ENCODE data around the gene ARHGEF28.

ARHGEF28 gene

DNA sequence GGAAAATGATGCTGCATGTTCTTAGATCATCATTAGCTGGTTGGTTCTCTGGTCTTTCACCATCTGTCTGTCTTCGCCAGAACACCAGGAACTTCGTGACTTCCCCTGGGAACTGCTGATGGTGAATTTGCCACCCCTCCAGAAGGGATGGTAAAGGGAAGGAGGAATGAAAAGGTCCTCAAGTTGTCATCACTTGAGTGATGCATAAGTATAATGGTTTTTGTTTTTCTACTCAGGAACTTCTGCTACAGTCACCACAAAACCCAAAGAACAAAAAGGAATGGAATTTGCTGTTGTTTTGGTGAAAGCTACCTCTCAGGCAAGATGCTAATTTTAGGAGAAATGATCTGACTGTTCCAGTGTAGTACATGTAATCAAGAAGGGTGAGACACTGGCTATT lies 328.4 kb downstream of the ARHGEF28 start:
- no peak for DNase-seq
- in situ Hi-C loops (cut with MboI; ENCODE audit: low pct_unique_long_range_greater_than_20kb, low sequenced_read_pairs) = no loop called here

DNA sequence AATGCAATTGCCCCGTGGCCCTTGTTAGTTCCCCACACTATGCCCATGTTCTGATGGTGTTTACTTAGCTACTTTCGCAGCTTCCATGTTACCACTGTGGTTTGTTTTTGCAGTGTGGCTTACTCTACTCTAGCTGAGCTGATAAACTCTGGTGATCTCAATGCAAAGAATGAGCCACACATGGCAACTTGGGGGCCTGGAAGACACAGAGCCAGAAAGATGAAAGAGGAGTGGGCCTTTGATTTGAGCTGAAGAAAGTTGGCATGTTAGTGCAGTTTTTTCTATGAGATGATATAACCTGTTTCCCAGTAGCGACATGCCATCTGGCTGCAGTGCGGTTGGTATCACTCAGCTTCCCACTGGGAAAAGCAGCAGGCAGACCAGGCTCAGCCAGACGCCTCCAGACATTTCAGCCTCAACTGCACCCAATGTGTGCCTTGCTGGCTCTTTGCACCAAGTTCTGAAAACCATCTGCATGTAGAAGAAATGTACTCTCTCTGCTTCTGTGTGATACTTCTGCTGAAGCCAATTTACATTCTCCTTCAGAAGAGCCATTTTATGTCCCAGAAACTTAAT lies 329.4 kb downstream of the ARHGEF28 start:
- in situ Hi-C loops (cut with MboI; ENCODE audit: low pct_unique_long_range_greater_than_20kb, low sequenced_read_pairs) = no loop called here
- no peak for DNase-seq

DNA sequence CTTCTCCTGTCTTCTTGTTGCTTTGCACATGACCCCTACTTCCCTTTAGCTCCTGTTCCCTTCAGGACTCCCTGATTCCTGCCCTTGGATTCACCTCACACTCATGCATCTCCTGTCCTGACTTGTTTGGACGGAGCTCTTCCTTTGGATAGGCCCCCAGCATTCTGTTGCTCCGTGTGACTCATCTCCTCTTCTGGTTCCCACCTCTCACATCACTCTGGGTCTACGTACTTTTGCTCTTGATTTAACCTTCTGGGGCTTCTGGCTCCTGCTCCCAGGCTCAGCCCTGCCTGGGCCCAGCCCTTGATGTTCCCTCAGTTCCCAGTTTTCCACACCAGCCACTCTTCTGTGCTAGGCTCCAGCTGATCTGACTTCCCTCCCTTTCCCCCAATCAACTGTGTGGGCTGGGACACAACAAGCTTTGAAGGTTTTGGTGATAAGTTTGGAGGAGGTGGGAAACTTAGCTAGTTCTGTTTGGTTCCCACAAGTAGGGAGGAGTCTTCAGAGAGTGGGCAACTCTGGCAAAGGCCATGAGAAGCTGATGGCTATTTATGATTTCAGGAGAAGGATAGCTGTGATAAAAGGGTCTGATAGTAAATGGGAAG lies 331.5 kb downstream of the ARHGEF28 start:
- in situ Hi-C loops (cut with MboI; ENCODE audit: low pct_unique_long_range_greater_than_20kb, low sequenced_read_pairs) = no loop called here
- DNase-seq = no peak

DNA sequence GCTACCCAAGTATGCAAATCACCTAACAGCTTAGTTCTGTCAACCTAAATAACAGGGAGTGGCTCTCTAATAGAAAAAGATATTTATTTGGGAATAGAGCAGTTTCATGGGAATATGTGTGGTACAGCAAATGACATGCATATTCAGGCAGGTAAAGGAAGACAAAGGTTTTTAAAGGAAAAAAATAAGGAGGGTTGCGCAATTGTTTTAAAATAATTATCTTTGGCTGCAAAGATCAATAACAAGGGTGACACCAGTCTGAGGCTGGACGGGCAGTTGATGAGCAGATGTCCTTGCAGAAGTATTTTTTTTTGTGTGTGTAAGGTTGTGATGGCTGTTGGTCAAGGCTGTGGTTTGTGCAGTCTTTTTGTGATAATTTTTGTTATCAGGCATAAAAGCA lies 332.0 kb downstream of the ARHGEF28 start:
- in situ Hi-C loops (cut with MboI; ENCODE audit: low pct_unique_long_range_greater_than_20kb, low sequenced_read_pairs) = no loop called here
- no peak for DNase-seq

DNA sequence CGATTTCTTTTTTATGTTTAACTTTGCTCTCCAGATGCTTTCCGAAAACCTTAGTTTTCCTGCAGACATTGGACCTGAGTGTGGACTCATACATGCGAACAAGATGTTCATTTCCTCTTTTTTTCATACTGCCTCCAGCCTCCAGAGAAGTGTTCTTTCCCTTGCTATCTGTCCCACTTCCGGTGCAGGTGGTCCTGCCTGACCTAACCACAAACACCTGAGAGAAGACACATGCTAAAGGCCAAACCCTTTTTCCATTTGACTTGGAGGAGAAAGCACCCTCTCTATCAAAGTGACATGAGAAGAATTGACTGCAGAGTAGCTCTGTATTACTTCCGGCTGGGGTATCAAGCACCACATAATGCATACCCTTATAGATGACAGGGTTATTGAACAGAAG lies 334.0 kb downstream of the ARHGEF28 start:
- in situ Hi-C loops (cut with MboI; ENCODE audit: low pct_unique_long_range_greater_than_20kb, low sequenced_read_pairs) = no loop called here
- DNase-seq = peak; percentile 3

DNA sequence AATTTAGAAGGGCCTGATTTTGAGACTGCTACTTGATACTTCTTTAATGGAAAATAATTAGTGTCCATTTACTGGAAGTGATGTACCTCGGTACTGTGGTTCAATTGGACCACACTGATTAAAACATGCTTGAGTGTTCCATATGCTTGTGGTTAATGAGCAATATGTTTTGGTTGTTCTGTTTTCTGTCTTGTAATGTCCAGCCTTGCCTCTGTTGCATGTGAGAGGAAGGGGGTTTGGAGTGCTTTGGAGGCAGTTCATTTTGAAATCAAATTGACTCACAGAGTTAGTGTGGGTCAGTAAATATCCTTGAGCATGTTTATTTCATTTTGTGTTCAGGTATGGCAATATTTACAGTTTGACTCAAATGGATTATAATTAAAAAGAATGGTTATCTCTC lies 334.4 kb downstream of the ARHGEF28 start:
- DNase-seq = no peak
- in situ Hi-C loops (cut with MboI; ENCODE audit: low pct_unique_long_range_greater_than_20kb, low sequenced_read_pairs) = no loop called here

DNA sequence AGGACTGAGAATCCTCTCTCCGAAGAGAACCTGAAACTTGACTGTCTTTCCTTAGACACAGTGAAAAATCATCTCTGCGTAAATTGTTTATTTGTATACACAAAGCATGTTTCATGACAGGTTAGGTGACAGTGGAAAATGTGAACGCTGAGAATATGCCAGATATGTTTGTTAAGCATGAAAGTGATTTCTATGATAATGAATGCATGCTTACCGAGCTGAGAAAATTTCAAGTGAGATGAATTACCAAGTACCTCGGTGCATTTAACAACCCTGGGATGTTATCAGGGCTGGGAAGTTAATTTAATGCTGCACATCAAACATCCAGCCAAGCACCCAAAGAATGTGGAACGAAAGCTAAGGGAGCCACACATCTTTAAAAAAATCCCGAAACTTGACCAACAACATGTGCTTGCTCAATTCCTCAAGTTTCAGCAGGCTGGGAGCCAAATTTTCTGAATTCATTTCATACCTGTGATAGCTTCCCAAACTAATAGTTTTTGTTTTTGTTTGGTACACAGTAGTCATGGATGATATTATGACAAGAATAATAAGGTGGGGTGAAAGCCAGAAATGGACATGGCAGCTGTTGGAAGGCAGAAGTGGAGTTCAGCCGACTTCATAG lies 336.9 kb downstream of the ARHGEF28 start:
- in situ Hi-C loops (cut with MboI; ENCODE audit: low pct_unique_long_range_greater_than_20kb, low sequenced_read_pairs) = no loop called here
- no peak for DNase-seq

DNA sequence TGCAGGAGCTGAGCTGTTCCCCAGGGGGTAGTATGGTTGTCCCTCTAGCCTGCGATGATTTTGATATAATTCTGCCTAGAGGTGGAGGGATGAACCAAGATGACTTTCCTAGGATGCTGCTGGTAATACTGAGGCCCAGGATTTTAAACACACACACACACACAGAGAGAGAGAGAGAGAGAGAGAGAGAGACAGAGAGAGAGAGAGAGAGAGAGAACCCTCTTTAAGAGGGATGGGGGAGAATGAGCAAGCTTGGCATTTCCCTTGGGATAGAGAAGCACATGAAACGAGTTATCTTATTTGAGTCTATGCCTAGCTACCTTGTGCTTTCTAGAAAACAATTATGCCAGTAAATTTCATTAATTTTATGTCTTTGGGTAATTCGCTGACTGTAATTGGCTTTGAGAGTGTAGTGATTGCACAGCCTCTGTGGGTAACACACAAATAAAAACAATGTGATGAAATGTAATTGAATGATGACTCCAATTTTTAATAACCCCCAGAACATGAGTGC lies 338.4 kb downstream of the ARHGEF28 start:
- in situ Hi-C loops (cut with MboI; ENCODE audit: low pct_unique_long_range_greater_than_20kb, low sequenced_read_pairs) = no loop called here

DNA sequence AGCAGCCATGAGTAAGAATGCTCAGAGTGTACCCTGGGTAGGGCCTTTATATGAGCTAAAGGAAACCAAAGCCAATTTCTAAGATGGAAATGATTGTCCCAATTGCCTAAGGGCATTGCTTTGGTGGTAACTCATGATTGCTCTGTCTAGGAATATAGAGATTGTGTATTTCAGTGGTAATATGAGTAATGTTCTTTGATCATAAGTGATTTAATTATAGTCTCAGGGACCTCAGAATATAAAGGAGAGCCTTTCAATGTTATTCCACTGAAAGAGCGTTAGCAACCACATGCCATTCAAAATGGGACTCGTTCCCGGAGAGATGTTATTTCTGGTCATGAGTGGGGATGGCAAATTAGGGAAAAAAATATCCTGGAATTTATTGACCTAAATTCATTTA lies 340.5 kb downstream of the ARHGEF28 start:
- DNase-seq = no peak

More for the DNA sequence above, 338.4 kb downstream of the ARHGEF28 start:
- DNase-seq = no peak

DNA sequence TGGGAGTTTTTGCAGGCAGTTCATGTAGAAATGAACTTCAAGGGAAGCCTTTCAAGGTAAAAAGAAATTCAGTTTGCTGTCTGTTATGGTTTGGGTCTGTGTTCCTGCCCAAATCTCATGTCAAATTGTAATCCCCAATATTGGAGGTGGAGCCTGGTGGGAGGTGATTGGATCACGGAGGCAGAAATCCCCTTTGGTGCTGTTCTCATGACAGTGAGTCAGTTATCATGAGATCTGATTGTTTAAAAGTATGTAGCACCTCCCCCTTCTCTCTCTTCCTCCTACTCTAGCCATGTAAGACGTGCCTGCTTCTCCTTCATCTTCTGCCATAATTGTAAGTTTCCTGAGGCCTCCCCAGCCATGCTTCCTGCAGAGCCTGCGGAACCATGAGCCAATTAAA lies 341.4 kb downstream of the ARHGEF28 start:
- in situ Hi-C loops (cut with MboI; ENCODE audit: low pct_unique_long_range_greater_than_20kb, low sequenced_read_pairs) = no loop called here
- DNase-seq = no peak

More for the DNA sequence above, 340.5 kb downstream of the ARHGEF28 start:
- in situ Hi-C loops (cut with MboI; ENCODE audit: low pct_unique_long_range_greater_than_20kb, low sequenced_read_pairs) = no loop called here

DNA sequence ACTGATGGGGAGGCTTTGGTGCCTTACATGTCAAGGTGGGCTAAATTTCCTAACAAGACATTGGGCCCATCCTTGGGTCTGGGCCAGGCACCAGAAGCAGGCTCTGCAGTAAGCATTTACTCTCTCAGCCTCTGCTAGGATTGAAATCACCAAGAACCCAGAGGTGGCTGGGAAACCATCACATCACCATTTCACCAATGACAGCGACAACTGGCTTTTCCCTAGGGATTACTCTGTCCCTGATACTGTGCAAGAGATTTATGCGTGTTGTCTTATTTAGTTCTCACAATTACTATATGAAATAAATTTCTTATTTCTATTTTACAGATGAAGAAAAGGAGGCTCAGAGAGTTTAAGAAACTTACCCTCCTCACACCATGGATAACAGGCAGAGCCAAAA lies 342.2 kb downstream of the ARHGEF28 start:
- in situ Hi-C loops (cut with MboI; ENCODE audit: low pct_unique_long_range_greater_than_20kb, low sequenced_read_pairs) = no loop called here
- DNase-seq = no peak

DNA sequence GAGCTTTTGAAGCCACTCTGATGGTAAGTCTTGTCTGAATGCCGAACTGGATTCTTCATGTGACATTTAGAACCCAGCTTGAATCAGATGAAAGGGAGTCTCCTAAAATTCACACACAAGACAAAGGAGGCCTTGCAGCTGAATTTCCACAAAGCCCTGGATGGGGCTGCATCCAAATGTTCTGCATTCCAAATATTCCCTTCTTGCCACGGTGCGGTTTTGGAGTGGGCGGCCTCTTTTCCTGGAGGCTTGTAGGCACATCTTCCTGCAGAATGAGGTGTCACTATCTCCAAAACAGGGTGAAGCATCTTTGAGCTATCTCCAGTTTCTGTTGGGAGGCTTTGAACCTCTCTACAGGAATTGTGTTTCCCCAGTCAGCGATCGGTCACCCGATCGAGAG lies 342.7 kb downstream of the ARHGEF28 start:
- in situ Hi-C loops (cut with MboI; ENCODE audit: low pct_unique_long_range_greater_than_20kb, low sequenced_read_pairs) = no loop called here
- DNase-seq = no peak

DNA sequence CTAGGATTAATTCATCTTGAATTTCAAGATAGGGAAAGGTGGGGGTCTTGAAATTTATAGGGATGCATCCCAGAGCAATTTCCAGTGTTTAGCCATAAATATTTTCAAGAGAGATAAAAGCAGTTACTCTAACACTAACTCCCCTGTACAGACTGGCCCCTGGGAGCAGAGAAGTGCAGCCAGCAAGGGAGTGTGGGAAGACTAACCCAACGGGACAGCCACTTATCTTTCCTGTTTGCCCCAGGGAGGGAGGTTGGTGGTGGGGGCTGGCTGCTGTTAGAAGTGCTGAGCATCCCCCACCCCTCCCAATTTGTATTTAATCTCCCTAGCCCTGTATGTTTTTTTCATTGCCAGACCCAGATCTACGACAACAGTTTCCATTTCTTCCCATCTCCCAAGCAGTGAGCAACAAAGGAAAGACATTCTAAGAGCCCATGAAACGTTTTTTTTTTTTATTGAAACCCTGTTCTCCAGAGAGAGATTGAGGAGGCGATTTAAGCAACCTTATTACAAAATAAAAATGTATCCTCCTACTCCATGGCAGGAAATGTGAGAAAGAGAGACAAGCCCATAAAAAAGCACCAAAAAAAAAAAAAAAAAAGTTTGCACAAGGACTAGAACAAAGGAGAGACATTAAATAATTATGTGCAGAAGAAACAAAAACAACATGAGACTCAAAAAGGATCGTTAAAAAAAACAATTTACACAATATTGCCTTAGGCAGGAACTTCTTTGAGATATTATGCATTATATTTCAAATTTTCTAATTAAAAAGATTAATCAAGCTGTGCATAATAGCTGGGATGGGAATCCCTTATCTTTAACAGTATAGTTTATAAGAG lies 343.4 kb downstream of the ARHGEF28 start:
- in situ Hi-C loops (cut with MboI; ENCODE audit: low pct_unique_long_range_greater_than_20kb, low sequenced_read_pairs) = no loop called here

DNA sequence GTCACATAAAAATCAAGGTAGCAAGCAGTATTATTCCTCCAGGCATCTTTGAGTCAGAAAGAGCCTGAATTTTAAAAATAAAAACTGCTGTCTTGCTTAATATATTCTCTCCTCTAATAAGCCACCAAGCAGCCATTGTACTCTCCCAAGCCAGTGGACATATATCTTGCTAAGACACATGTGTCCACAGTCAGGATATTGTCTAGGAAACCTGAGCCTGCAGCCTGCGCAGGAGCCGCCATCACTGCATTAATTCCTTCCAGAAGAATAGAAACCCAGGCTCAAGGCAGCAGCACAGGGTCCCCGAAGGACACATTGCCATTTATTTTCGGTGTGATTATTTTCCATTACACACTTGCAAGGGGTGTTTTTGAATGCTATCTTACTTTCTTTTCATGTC lies 345.3 kb downstream of the ARHGEF28 start:
- DNase-seq = no peak
- in situ Hi-C loops (cut with MboI; ENCODE audit: low pct_unique_long_range_greater_than_20kb, low sequenced_read_pairs) = no loop called here

More for the DNA sequence above, 343.4 kb downstream of the ARHGEF28 start:
- DNase-seq = no peak

DNA sequence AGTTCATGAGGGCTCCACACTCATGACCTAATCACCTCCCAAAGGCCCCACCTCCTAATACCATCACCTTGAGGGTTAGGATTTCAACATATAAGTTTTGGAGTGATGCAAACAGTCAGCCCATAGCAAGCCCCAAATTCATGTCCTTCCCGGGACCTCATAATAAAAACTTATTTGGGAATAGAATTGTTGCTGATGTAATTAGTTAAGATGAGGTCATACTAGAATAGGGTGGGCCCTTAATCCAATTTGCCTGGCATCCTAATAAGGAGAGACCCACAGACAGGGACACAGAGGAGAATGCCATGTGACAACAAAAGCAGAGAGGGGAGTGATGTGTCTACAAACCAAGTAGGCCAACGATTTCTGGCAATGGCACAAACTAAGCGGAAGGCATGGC lies 347.1 kb downstream of the ARHGEF28 start:
- in situ Hi-C loops (cut with MboI; ENCODE audit: low pct_unique_long_range_greater_than_20kb, low sequenced_read_pairs) = no loop called here
- no peak for DNase-seq

DNA sequence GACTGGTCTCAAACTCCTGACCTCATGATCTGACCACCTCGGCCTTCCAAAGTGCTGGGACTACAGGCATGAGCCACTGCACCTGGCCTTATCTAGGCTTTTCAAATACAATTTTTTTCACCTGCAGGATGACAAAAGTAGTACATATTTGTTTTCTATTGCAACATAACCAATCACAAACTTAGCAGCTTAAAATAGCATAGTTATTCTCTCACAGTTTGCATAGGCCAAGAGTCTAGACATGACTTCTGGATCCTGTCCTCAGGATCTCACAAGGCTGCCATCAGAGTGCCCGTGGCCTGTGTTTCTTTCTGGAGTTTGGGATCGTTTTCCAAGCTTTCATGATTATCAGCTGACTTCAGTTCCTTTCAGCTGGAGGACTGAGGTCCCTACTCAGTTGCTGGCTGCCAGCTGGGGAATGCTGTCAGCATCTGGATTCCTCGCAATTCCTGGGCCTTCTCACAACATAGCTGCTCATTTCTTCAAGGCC lies 348.9 kb downstream of the ARHGEF28 start:
- in situ Hi-C loops (cut with MboI; ENCODE audit: low pct_unique_long_range_greater_than_20kb, low sequenced_read_pairs) = no loop called here
- no peak for DNase-seq

DNA sequence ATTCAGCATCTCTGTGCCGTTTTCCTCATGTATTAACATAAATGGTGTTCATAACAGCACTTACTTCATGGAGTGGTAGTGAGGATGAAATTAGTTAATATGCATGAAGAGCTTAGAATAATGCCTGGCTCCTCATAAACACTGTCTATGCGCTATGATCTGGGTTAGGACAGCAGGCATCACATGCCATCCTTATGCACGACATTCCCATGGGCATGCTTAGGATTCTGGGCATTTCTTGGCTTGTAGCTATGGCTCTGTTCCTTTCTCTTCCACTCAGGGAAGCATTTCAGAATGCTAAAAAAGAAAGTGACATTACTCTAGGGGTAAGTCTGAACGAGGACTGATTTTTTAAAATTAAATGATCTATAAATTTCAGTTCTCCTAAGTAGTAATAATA lies 349.8 kb downstream of the ARHGEF28 start:
- DNase-seq = no peak
- in situ Hi-C loops (cut with MboI; ENCODE audit: low pct_unique_long_range_greater_than_20kb, low sequenced_read_pairs) = no loop called here

DNA sequence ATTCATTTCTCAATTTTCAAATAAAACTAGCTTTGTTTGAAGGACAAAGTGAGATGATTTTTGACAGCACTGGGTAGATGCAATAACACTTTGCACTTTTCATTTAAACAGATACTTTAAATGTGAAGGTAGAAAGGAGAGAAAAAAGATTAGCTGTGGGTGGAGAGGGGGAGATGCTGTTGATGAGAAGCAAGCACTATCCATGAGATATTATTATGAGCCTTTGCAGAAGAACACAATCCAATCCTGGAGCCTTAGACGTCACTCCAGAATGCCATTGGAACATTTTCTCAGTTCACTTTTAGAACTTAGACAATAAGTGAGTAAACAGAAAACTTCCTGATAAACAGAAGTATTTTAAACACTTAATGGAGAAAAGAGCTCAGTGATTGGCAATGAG lies 351.1 kb downstream of the ARHGEF28 start:
- in situ Hi-C loops (cut with MboI; ENCODE audit: low pct_unique_long_range_greater_than_20kb, low sequenced_read_pairs) = no loop called here
- DNase-seq = no peak

DNA sequence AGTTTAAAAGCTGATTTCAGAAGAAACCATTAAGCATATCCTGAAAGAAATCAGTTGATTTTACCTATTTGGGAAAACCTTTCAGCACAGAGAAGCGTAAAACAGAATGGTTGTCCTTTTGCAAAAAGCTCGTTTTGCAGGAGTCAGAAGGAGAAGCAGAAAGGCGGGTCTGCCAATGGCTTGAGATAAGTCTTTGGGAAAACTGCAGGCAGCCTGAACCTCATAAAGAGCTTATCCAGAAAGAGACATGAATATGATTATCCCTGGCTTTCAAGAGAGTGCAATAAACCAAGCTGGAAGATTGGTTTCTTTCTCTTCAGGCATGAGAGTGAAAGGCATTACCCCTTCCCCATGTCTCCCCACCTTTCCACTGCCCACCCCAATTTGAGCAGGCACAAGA lies 353.3 kb downstream of the ARHGEF28 start:
- DNase-seq = no peak
- in situ Hi-C loops (cut with MboI; ENCODE audit: low pct_unique_long_range_greater_than_20kb, low sequenced_read_pairs) = no loop called here

DNA sequence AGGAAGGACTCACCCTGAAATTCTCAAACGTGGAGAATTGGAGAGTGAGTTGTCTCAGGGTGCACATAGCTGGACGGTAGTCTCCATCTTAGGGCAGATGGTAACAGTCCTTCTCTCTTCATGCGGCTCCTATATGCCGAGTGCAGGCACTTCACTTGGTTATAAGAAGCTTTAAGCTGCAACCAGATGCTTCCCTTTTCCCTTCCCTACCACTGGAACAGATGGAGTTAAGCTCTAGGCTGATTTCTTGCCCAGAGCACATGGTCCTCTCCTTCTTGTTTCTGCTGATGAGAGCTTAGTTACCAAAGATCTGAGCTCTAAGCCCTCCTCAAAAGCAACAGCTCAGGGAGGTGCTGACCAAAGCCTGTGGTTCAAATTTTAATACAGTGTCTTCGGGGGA lies 355.7 kb downstream of the ARHGEF28 start:
- no peak for DNase-seq
- in situ Hi-C loops (cut with MboI; ENCODE audit: low pct_unique_long_range_greater_than_20kb, low sequenced_read_pairs) = no loop called here

Measured in KBM-7 (cell line).